Upper lobe of right lung (tissue), 1 donor: Measurements from ENCODE around the gene HRNR. TPM values are rescaled to one million over a fixed set of nuclear protein-coding genes. Genes with fewer than 3 reads are reported as not detected.

ENCODE experiments used
- ATAC-seq: fragments of 200-7000 bp; cut with Tn5 transposase; one replicate; pipeline ENCODE4 v1.9.1; 2020; ENCODE audit warnings: mild to moderate bottlenecking, moderate library complexity
- DNase-seq: peaks from one replicate; pipeline ENCODE4 v3.0.0-alpha.2; 2020
- H3K27ac ChIP-seq: fragments of 200-600 bp; one replicate; pipeline ENCODE4 v1.8.0; 2022
- H3K27me3 ChIP-seq: fragments of 200-600 bp; one replicate; pipeline ENCODE4 v1.8.0; 2022; ENCODE audit warnings: mild to moderate bottlenecking
- H3K36me3 ChIP-seq: fragments of 200-600 bp; one replicate; pipeline ENCODE4 v1.8.0; 2022
- H3K4me1 ChIP-seq: fragments of 200-600 bp; one replicate; pipeline ENCODE4 v1.8.0; 2022
- H3K4me3 ChIP-seq: fragments of 200-600 bp; one replicate; pipeline ENCODE4 v1.8.0; 2022; ENCODE audit warnings: mild to moderate bottlenecking
- H3K9me3 ChIP-seq: fragments of 200-600 bp; one replicate; pipeline ENCODE4 v1.8.0; 2022
- intact Hi-C: fragments of 100-400 bp; cut with DNase I; formaldehyde crosslinking; loops from one replicate; pipeline ENCODE4 v1.11.0; 2022
- total RNA-seq: library from RNA; stranded (reverse); fragmentation: NEBNext Ultra II Directional; extraction: Animal tissue kit (Norgen Biotek cat#: 25700); gene quantifications from one replicate; pipeline ENCODE4 v1.2.1, GENCODE V29; 2021
- TF ChIP-seq, protein P1 (sequence below): fragments of 200-600 bp; IDR thresholded peaks from one replicate; pipeline ENCODE4 v1.8.0; 2022; ENCODE audit warnings: antibody characterized with exemption
- donor health status: DM: no; HTN: yes; CAD: no; lungs with severe emphysema.

Gene HRNR
- total RNA-seq, 1 donor from 2014 or later = not detected

DNA sequence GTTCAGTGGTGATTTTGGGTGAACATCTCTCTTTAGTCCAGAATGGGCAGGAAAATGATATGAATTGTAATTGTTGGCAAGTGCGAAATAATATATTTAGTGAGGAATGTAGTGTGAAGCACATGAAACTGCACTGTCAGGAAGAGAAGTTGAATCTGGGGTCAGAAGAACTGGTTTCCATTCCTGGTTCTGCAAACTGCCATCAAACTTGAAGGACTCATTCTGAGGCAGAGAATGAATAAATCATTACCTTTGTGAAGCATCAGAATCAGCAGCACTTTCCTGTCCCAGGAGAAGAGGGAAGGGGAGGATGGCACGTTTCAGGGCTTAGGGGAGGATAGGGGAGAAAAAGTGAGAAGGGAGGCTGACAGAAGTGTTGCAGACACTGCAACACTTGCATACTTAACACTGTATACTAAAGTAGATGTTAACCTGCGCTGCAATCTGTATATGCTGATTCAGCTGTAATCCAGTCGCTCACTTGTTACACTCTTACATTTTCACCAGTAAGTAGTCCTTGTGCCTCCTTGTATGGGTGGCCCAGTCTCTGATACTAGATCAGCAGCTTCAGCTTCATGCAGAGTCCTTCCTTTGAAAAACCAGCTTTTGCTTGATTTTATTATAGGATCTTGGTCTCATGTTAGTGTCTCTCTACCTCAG, 54.5 kb downstream of the HRNR start:
- no peak for ATAC-seq
- no peaks in the 10 kb centered on the region for H3K27me3 ChIP-seq
- intact Hi-C loops = no loop called here

DNA sequence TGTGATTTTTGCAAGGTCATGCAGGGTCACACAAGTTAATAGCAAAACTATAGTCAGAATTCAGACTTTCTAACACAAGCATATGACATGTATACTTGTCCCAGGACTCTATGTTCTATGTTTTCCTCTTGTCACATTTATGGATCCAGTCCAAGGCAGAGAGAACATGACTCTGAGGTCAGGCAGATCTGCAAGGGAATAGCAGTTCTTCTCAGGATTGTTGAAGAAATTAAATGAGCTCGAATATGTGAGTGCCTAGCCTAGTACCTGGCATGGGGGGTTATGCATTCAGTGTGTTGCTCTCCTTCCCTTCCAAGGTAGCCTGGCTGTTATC, 55.5 kb downstream of the HRNR start:
- H3K4me3 ChIP-seq = no peak overlapping the region
- no peaks in the 10 kb centered on the region for H3K27me3 ChIP-seq
- H3K4me1 ChIP-seq = peaks cover 11% of the 10 kb centered on the region
- no peaks in the 10 kb centered on the region for H3K36me3 ChIP-seq
- no peaks in the 10 kb centered on the region for H3K9me3 ChIP-seq
- TF ChIP-seq, protein P1, sequence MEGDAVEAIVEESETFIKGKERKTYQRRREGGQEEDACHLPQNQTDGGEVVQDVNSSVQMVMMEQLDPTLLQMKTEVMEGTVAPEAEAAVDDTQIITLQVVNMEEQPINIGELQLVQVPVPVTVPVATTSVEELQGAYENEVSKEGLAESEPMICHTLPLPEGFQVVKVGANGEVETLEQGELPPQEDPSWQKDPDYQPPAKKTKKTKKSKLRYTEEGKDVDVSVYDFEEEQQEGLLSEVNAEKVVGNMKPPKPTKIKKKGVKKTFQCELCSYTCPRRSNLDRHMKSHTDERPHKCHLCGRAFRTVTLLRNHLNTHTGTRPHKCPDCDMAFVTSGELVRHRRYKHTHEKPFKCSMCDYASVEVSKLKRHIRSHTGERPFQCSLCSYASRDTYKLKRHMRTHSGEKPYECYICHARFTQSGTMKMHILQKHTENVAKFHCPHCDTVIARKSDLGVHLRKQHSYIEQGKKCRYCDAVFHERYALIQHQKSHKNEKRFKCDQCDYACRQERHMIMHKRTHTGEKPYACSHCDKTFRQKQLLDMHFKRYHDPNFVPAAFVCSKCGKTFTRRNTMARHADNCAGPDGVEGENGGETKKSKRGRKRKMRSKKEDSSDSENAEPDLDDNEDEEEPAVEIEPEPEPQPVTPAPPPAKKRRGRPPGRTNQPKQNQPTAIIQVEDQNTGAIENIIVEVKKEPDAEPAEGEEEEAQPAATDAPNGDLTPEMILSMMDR = no peak
- H3K27ac ChIP-seq = no peak overlapping the region
- intact Hi-C loops = no loop called here
- DNase-seq (no peak), ATAC-seq (no peak)

More for the DNA sequence above, 54.5 kb downstream of the HRNR start:
- peaks cover 11% of the 10 kb centered on the region for H3K4me1 ChIP-seq
- DNase-seq = no peak
- no peaks in the 10 kb centered on the region for H3K9me3 ChIP-seq
- H3K4me3 ChIP-seq = no peak overlapping the region
- H3K36me3 ChIP-seq = no peaks in the 10 kb centered on the region
- no peak overlapping the region for H3K27ac ChIP-seq
- TF ChIP-seq, protein P1 = no peak

DNA sequence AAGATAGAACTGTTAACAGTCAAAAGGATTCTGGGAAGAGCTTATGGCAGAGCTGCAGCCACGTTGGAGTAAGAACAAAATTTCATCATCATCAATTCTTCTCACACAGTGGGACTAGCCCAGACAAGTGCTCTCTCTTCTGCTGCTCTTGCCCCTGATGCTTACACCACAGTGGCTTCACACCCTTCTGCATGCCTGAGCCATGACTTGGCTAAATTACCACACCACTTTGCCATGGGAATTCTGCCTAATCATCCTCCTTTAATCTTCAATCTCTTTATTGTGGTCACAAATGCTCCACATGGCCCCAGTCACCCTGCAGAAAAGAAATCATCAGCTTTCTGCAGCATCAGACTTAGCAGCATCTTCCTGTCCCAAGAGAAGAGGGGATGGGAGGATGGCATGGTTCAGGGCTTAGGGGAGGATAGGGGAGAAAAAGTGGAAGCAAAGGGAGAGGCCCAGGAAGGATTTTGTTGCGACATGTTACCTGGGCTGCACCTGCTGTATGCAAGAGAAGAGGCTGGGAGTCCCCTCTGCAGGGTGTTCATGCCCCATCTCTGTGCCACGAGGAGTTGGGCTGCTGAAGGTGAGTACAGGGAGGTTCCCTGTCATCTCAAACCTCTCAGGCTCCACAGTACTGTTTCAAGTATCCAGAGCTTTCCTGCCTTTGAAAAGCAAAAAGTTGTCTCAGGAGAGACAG, 56.0 kb downstream of the HRNR start:
- TF ChIP-seq, protein P1 = no peak
- Histone ChIP-seq H3K4me1 (peaks cover 11% of the 10 kb centered on the region), H3K36me3 (no peaks in the 10 kb centered on the region), H3K27me3 (no peaks in the 10 kb centered on the region), H3K27ac (no peak overlapping the region), H3K4me3 (no peak overlapping the region), H3K9me3 (no peaks in the 10 kb centered on the region)
- intact Hi-C loops = no loop called here
- ATAC-seq (peak; percentile 58), DNase-seq (no peak)

DNA sequence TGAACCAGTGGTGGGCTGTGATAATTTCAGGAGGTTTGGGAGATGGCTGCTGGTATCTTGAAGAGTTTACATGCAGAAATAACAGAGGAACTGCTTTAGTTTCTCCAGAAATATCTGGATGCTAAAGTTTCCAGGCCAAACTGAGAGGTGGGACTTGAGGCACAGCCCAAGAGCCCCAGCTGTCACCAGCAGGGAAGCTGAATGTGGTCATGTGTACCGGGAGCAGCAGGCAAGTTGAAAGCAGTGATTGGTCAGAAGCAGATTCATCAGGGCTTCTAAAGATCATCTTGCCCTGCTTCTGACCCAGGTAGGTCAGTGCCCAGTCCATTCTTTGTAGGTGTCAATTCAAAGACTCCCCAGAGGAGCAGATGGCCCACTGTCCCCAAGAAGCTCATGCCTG, 57.0 kb downstream of the HRNR start:
- H3K4me1 ChIP-seq = peaks cover 15% of the 10 kb centered on the region
- no peaks in the 10 kb centered on the region for H3K27me3 ChIP-seq
- no peak for ATAC-seq
- no peaks in the 10 kb centered on the region for H3K36me3 ChIP-seq
- no peak overlapping the region for H3K4me3 ChIP-seq
- TF ChIP-seq, protein P1 = no peak
- no peak overlapping the region for H3K27ac ChIP-seq
- intact Hi-C loops = no loop called here
- no peaks in the 10 kb centered on the region for H3K9me3 ChIP-seq
- DNase-seq = no peak

DNA sequence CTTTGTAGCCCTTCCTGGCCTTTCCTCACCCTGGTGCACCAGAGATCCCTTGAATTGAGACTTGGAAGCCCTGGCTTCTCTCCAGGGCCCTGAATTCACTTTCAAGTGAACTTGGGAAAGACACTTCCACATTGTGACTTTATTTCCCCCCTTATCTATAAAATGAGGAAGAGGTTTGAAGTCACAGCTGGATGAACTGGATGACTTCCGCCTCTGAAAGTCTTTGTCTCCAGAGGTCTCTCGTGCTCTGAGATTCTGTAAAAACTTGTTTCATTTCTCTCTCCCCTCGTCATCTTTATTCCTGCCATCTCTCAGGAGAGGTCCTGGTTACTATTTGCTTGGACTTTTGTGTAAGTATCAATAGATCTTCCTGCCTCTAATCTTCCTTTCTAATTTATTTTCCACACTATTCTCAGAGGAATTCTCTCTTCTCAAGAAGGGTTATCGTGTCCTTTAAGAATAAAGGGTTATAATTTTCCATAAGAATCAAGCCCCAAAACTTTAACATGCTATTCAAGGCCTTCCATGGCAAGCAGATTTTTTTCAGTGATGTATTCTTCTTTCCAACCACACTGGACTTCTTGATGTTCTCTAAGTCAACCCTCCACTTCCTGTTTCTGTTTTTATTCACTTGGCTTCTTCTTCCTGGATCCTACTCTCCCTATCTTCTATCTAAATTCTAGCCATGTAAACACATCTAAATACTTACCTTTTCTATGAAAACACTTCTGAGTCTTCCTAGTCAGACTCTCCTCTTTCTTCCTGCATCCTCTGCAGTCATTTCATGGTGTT, 58.5 kb downstream of the HRNR start:
- H3K4me3 ChIP-seq = no peak overlapping the region
- TF ChIP-seq, protein P1 = no peak
- intact Hi-C loops = no loop called here
- no peak for DNase-seq
- no peaks in the 10 kb centered on the region for H3K9me3 ChIP-seq
- H3K27me3 ChIP-seq = no peaks in the 10 kb centered on the region
- ATAC-seq = no peak
- peaks cover 14% of the 10 kb centered on the region for H3K4me1 ChIP-seq
- H3K36me3 ChIP-seq = no peaks in the 10 kb centered on the region
- no peak overlapping the region for H3K27ac ChIP-seq
